Erythroblast (primary cell): Measurements from ENCODE around the gene DRICH1.

Experiments used
- GATA1 ChIP-seq: IDR thresholded peaks from 2 replicates; pipeline ENCODE4 v1.6.1; 2011; ENCODE audit warnings: low read depth, mild to moderate bottlenecking, control low read depth, low read length, moderate library complexity
- POLR2A ChIP-seq: IDR thresholded peaks from 2 replicates; pipeline ENCODE4 v1.6.1; 2011; ENCODE audit warnings: mild to moderate bottlenecking, low read length

GRCh38 chr22:23609983-23610781 lies 21.9 kb downstream of the DRICH1 start:
- TF ChIP-seq POLR2A (no peak), GATA1 (no peak)
